ENCODE measurements around the gene CUL2. TPM values are rescaled to one million over a fixed set of nuclear protein-coding genes. Genes with fewer than 3 reads are reported as not detected.

CUL2 gene
- total and polyA plus RNA-seq, 2 experiments from 2014 or later, result 25.8 to 34.4 TPM

GRCh38 chr10:35070521-35070920, 19.6 kb downstream of the CUL2 start:
- no peaks in the 10 kb centered on the region for H3K4me1 ChIP-seq (ENCODE audit: insufficient read depth)

GRCh38 chr10:35063837-35064454, 26.2 kb downstream of the CUL2 start:
- no peak overlapping the region for H3K27ac ChIP-seq
- no peaks in the 10 kb centered on the region for H3K9me3 ChIP-seq (ENCODE audit: low read depth)
- H4K20me1 ChIP-seq (ENCODE audit: insufficient read depth, poor library complexity, severe bottlenecking), result no peaks in the 10 kb centered on the region
- H3K27me3 ChIP-seq, result no peaks in the 10 kb centered on the region
- H3K4me2 ChIP-seq, result no peak overlapping the region
- peaks cover 7% of the 10 kb centered on the region for H3K79me2 ChIP-seq
- H2AFZ ChIP-seq, result no peak overlapping the region
- no peak for DNase-seq (ENCODE audit: low spot score)
- 87% methylated on average over 3 of the region's 3 CpGs for WGBS (ENCODE audit: low lambda C conversion rate, missing lambda C conversion rate)
- H3K4me1 ChIP-seq (ENCODE audit: insufficient read depth), result no peaks in the 10 kb centered on the region
- H3K9me2 ChIP-seq (replicated peaks; ENCODE audit: insufficient read depth), result no peaks in the 10 kb centered on the region
- no peak for TF ChIP-seq CTCF (IDR thresholded peaks at IDR 0.05; ENCODE audit: poor library complexity)
- no peak for TF ChIP-seq EZH2 (IDR thresholded peaks at IDR 0.05; ENCODE audit: borderline replicate concordance)
- no peak for TF ChIP-seq EZH2phosphoT487 (IDR thresholded peaks at IDR 0.05; ENCODE audit: low read depth, severe bottlenecking, unreplicated experiment)
- no peaks in the 10 kb centered on the region for H3K36me3 ChIP-seq (replicated peaks; ENCODE audit: insufficient read depth, low read depth)
- H3K4me3 ChIP-seq, result no peak overlapping the region

More at GRCh38 chr10:35070521-35070920, 19.6 kb downstream of the CUL2 start:
- no peak for TF ChIP-seq CTCF (IDR thresholded peaks at IDR 0.05; ENCODE audit: poor library complexity)
- no peak for TF ChIP-seq EZH2 (IDR thresholded peaks at IDR 0.05; ENCODE audit: borderline replicate concordance)
- TF ChIP-seq EZH2phosphoT487 (IDR thresholded peaks at IDR 0.05; ENCODE audit: low read depth, severe bottlenecking, unreplicated experiment), result no peak
- Histone ChIP-seq H3K9me3 (ENCODE audit: low read depth) (no peaks in the 10 kb centered on the region), H3K36me3 (replicated peaks; ENCODE audit: insufficient read depth, low read depth) (no peaks in the 10 kb centered on the region), H3K4me2 (no peak overlapping the region), H4K20me1 (ENCODE audit: insufficient read depth, poor library complexity, severe bottlenecking) (peaks cover 3% of the 10 kb centered on the region), H2AFZ (no peak overlapping the region), H3K79me2 (peaks cover 43% of the 10 kb centered on the region), H3K27ac (no peak overlapping the region), H3K4me3 (no peak overlapping the region), H3K27me3 (no peaks in the 10 kb centered on the region), H3K9me2 (replicated peaks; ENCODE audit: insufficient read depth) (no peaks in the 10 kb centered on the region)
- DNase-seq (ENCODE audit: low spot score), result no peak
- 92% methylated on average over 3 of the region's 3 CpGs for WGBS (ENCODE audit: low lambda C conversion rate, missing lambda C conversion rate)

- no peaks in the 10 kb centered on the region for H3K79me2 ChIP-seq
These were observed 30.7 kb downstream of the CUL2 start for GRCh38 chr10:35059481-35059880.

More at GRCh38 chr10:35059481-35059880, 30.7 kb downstream of the CUL2 start:
- Histone ChIP-seq H3K27ac (no peak overlapping the region), H2AFZ (no peak overlapping the region), H3K9me3 (ENCODE audit: low read depth) (no peaks in the 10 kb centered on the region), H3K27me3 (no peaks in the 10 kb centered on the region), H4K20me1 (ENCODE audit: insufficient read depth, poor library complexity, severe bottlenecking) (no peaks in the 10 kb centered on the region), H3K9me2 (replicated peaks; ENCODE audit: insufficient read depth) (no peaks in the 10 kb centered on the region), H3K4me3 (no peak overlapping the region), H3K4me2 (no peak overlapping the region), H3K36me3 (replicated peaks; ENCODE audit: insufficient read depth, low read depth) (no peaks in the 10 kb centered on the region), H3K4me1 (ENCODE audit: insufficient read depth) (no peaks in the 10 kb centered on the region)
- no peak for DNase-seq (ENCODE audit: low spot score)
- TF ChIP-seq EZH2phosphoT487 (IDR thresholded peaks at IDR 0.05; ENCODE audit: low read depth, severe bottlenecking, unreplicated experiment) (no peak), EZH2 (IDR thresholded peaks at IDR 0.05; ENCODE audit: borderline replicate concordance) (no peak), CTCF (IDR thresholded peaks at IDR 0.05; ENCODE audit: poor library complexity) (no peak)

Data from hepatocyte (in vitro differentiated cells).